HG02870 (cell line): ENCODE measurements around the gene ATXN2.
"Not testable (repeated sequence)": the region's sequence is repeated elsewhere in the genome, so short reads cannot be mapped to it uniquely, and the experiment has no call there.

Experiments used
- ATAC-seq: cut with Tn5 transposase; IDR thresholded peaks from one replicate; pipeline ENCODE4 v1.9.1; 2021; ENCODE audit warnings: mild to moderate bottlenecking, moderate library complexity; ENCODE audit not compliant: unreplicated experiment

Gene ATXN2

DNA sequence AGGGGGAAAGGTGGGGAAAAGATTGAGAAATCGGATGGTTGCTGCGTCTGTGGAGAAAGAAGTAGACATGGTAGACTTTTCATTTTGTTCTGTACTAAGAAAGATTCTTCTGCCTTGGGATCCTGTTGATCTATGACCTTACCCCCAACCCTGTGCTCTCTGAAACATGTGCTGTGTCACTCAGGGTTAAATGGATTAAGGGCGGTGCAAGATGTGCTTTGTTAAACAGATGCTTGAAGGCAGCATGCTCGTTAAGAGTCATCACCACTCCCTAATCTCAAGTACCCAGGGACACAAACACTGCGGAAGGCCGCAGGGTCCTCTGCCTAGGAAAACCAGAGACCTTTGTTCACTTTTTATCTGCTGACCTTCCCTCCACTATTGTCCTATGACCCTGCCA is 91.4 kb downstream of the ATXN2 start:
- ATAC-seq = not testable (repeated sequence)

DNA sequence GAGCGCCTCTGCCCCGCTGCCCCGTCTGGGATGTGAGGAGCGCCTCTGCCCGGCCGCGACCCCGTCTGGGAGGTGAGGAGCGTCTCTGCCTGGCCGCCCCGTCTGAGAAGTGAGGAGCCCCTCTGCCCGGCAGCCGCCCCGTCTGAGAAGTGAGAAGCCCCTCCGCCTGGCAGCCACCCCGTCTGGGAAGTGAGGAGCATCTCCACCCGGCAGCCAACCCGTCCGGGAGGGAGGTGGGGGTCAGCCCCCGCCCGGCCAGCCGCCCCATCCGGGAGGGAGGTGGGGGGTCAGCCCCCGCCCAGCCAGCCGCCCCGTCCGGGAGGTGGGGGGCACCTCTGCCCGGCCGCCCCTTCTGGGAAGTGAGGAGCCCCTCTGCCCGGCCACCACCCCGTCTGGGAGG is 91.9 kb downstream of the ATXN2 start:
- not testable (repeated sequence) for ATAC-seq

DNA sequence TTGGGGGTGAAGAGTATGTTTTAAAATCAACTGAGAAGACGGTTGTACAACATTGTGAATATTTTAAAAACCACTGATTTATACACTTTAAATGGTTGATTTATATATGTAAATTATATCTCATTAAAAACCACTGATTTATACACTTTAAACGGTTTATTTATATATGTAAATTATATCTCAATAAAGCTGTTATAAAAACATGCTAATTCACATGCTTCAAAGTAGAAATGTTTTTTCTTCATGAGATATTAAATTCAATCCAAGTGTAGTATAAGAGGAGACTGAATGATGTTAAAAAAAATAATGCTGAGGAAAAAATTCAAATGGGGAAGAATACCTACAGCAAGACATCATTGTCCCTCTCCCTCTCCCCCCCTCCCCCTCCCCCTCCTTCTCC is 92.9 kb downstream of the ATXN2 start:
- no peak for ATAC-seq

DNA sequence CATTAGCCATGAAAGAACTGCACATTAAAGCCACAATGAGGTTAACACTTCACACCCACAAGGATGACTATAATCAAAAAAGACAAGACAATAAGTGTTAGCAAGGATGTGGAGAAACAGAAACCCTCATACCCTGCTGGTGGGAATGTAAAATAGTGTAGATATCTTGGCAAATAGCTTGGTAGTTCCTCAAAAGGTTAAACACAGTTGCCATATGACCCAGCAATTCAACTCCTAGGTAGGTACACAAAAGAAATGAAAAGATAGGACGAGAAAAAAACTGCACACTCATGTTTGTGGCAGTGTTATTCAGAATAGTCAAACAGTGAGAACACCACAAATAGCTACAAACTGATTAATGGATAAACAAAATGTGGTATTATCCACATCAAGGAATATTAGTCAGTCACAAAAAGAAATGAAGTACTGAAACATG is 93.5 kb downstream of the ATXN2 start:
- no peak for ATAC-seq

DNA sequence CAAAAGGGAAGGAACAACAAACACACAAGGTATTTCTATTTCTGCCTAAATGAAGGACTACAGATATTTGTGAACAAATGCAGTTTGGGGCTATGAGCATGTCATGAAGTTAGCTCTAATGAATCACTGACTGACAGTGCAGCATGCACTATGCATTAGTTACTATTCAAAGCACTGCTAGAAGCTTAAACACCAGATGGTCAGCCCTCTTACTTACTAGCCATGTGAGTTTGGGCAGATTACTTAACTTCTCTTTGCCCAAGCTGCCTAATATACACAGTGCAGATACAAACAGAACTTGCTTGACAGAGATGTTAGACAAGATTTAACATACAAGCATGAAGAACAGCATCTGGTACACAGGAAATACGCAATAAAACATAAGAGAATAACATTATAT is 96.0 kb downstream of the ATXN2 start:
- ATAC-seq = no peak

DNA sequence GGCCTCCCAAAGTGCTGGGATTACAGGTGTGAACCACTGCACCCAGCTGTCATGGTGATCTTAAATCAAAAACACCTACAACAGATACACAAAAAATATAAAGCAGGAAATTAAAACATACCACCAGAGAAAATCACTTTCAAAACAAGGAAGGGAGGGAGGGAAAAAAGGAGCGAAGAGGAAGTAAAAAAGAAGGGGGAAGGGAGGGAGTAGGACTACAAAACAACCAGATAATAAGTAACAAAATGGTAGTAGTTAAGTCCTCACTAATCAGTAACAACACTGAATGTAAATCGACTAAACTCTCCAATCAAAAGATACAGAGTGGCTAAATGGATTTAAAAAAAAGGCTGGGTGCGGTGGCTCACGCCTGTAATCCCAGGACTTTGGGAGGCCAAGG is 104.4 kb downstream of the ATXN2 start:
- ATAC-seq = no peak

DNA sequence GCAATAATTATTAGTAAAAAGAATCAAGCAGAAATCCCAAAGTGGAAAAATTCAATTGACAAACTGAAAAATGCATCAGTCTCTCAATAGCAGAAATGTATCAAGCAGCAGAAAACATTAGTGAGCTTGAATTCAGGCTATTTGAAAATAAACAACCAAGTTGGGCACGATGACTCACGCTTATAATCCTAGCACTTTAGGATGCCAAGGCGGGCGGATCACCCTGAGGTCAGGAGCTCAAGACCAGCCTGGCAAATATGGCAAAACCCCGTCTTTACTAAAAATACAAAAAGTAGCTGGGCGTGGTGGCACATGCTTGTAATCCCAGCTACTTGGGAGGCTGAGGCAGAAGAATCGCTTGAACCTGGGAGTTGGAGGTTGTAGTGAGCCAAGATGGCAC is 106.1 kb downstream of the ATXN2 start:
- ATAC-seq = not testable (repeated sequence)

DNA sequence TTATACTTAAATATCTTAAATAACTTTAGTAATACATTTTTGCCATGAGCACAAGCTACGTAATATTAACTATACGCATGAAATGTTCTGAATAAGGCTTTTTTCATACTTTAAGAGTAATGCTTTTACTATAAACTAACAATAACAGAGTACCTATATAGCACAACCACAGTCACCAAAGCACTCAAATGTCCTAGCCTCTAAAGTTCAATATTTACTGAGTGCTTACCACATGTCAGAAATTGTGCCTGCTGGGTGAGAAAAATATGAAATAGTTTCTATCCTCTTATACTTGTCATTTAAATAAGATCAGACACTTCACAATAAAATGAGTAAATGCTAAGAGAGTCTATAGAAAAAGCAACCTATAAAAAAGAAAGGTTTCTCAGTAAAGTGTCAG is 110.3 kb downstream of the ATXN2 start:
- no peak for ATAC-seq

DNA sequence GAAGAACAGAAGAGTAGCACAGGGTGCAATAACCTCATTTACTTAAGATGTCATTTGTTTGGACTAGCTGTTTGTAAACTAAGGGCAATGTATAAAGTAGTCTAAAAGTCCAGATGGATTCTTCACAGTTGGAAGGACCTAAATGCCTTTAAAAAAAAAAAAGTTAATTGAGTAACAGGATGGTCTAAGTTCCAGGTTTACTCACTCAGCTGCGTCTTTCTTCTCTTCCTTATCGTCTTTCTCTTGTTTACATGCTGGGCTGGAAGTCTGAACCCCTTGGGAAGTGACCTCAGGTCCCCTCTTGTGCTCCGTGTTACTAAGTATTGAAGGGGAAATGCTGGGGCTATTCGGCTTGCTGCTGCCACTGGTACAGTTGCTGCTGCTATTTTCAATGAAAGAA is 110.8 kb downstream of the ATXN2 start:
- no peak for ATAC-seq

DNA sequence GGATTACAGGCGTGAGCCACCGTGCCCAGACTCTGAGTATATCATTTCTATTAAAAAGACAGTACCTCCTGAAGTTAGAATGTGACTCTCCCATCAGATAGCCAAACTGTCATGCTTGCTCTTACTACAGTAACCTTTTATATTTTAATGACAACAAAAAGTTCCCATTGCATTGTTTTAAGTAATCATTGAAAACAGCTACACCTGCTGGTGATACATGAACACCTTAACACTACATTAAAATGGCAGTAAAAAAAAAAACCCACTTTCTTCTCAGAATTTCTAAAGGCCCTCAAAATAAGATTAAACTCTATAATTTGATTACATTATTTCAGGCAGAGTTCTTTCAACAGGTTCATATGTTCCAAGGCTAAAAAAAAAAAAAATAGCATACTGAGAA is 116.7 kb downstream of the ATXN2 start:
- no peak for ATAC-seq

DNA sequence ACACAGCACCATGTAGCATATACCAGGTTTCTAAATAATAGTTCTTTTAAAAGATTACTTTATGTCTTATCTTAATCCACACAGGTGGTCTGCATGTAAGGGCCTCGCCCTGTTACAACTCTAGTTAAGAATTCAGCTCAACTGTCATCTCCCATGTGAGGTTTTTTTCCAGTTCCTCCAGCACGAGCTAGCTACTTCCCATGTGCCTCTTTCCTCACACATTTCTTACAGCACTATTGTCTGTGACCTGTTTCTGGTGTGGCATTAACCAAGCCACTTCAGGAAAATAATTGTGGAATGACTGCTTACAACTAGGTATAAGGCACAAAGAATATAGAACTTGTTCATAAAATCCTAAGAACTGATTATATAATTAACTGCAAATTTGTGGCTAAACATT is 127.9 kb downstream of the ATXN2 start:
- ATAC-seq = no peak

DNA sequence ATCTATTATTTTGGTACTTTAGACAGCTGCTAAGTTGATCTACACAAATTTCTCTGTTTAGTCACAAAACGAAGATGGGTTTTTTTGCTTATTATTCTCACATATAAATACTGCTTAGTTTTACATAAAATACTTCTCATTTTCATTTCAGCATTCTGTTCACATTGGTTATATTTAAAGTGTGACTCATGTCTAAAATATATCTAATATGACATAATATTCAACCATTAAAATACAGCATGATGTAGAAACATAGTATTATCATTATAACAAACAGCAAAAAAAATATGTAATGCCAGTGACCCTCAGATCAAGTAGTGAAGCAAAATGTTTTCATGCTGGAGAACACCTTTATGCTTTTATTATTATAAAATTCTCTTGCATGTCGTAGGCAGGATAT is 129.7 kb downstream of the ATXN2 start:
- no peak for ATAC-seq

DNA sequence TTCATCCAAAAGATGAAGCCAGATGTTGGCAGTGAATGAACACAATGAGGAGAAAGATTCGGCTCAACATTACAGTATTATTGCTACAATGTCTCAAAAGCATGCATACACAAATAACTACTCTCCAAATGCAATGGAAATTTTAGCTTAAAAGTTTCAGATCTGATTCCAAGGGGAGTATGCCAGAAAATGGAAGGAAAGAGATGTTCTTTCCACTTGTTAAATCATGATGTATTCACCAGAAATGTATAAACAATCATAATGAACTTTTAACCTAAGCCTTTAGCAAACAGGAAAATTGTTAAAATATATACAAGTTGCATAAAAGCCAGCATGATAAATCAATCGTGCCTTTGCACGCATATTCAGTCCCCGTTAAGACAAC is 131.3 kb downstream of the ATXN2 start:
- ATAC-seq = no peak

DNA sequence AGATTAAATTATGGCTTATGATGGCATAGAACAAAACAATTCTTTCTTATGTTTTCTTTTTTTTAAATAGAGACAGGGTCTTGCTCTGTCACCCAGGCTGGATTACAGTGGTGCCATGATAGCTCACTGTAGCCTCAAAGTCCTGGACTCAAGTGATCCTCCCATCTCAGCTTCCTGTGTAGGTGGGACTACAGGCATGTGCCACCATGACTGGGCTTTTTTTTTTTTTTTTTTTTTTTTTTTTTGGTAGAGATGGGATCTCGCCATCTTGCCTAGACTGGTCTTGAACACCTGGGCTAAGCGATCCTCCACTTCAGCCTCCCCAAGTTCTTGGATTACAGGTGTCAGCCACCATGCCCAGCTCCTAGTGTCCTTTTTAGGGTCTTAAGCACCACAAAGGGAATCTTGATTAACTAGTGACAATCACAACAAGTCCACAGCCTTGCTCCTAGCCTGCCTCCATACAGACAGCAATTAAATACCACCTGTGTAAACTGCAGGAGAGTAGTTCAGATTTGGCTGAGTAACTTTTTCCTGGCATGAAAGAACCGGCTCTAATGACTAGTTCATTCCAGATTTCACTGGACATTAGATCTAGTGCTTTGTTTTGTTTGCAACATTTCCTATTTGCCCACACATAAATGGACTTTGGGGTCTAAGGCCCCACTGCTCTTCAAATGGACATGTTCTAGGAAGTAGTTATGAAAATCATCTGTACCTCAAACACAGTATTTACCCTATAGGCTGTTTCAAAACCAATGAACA is 131.8 kb downstream of the ATXN2 start:
- no peak for ATAC-seq

DNA sequence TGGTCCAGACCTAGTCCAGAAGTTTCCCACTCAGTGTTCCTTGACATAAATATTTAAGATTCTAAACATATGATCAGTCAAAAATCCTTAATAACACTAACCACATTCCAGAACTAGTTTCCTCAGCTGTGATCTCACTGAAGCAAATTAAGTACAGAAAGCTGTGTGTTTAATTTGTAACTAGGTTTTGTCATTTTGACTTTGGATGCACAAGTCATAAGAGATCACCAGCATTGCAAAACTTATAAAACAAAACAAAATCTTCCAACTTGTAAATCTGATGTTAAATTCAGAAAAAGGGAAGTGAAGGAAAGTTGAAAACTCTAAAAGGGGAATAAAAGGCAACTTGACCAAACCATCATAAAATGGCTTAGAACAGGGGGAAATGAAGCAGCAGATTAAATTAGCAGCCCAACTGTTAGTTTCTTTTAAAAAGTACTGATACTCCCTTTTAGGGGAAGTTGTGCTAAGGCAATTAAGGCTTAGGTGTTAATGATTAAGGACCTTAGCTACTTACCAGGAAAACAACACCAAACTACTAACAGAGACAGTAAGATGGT is 136.8 kb downstream of the ATXN2 start:
- no peak for ATAC-seq

DNA sequence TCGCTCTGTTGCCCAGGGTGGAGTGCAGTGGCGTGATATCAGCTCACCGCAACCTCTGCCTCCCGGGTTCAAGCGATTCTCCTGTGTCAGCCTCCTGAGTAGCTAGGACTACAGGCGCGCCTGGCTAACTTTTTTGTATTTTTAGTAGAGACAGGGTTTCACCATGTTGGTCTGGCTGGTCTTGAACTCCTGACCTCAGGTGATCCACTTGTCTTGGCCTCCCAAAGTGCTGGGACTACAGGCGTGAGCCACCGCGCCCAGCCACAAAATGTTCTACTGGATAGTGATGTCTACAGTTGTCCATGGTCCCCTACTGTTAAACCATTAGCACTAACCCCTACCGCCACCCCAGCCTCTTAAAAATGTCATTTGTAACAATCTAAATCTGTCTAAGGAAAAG is 139.0 kb downstream of the ATXN2 start:
- ATAC-seq = not testable (repeated sequence)

DNA sequence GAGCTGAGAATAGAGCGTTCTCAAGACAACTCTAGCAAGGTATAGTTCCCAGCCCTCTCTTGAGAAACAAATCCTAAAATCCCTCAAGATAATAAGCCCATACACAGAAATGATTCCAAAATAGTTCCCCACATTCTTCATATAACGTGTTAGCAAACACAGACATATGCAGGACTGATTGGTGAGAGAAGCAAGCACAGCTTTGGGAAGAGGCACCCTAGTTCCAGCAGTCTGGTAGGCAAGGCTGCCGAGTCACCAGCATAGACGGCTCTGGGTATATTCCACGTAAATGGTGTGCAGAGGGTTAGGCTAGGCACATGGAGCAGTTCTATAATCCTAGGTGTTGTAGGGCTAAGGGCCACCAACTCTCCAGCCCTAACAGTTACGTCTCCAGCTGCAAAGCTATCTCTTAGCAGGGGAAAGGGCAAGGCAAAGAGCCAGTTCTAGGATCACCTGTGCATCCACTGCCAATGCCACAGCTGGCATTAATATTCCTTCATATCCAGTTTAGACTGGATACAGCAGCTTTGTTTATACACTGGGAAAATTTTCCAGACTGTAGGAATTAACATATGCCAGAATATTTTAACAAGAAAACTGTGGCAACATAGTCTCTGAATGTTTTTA is 140.5 kb downstream of the ATXN2 start:
- no peak for ATAC-seq

DNA sequence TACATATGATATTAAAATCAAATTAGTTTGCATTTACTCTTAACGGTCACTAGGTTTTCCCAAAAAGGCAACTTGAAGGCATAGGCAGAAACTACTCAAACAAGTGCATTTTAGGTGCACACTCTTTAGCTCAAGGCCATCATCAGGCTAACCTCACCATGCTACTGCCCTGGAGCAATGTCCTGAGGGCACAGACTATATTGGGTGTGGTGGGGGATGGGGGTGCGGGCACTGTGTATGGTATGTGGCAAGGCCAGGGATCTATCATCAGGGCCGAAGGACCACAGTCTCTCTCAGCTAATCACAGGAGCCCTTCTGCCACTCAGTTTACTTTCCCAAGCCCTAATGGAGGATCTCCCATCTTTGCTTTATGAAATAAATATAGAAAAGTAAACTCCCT is 141.5 kb downstream of the ATXN2 start:
- ATAC-seq = no peak

DNA sequence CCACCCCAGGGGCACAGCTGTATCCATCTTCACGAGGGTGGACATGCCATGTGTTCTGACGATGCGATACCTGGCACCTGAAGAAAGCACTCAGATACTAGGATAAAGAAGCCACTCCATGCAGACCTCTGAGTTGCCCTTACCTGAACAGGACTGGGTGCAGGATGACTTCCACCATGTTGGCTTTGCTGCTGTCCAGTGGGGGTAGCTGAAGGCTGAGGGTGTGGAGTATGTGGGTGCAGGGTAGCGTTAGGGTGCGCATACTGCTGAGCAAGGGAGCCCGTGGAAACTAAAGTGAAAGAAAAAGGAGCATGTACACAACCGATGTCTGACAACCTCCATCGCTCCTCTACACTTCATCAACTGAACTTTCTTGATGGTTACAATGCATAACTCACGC is 142.0 kb downstream of the ATXN2 start:
- ATAC-seq = no peak

DNA sequence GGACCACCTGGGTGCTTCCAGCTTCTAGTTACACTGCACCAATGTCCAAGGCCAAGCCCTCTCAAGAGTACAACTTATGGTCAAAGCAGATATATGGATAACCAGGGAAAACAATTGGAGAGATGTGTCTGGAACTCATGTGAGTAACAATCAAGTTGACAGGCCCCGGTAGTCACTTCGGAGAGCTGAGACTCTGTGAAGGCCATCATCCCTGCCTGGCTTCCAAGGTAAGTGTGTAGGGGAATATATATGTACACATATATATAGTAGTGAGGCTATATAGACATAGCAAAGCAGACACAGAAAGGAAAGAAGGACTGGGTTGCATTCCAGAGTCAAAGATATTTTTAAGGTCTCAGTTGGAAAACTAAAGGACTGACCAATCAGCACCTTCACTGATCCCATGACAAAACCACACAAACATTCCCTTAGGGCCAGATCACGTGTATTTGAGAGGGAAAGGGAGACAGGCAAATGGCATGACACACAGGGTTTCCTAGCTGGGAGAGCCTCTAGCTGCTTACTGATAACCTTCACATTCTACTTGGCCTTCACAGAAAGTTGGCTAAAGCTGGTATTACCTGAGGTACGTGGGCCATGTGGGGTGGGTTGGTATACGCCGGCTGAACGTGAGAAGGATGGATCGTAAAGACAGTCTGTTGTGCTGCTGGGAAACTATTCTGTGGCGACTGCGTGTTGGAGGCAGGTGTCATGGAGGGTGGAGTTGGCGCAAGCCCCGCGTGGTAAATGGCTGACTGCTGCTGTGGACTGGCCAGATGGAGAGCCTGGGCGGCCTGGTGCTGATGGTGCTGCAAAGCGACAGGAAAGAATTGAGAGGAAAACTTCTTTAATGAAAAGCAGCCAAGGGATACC is 143.4 kb downstream of the ATXN2 start:
- ATAC-seq = no peak

DNA sequence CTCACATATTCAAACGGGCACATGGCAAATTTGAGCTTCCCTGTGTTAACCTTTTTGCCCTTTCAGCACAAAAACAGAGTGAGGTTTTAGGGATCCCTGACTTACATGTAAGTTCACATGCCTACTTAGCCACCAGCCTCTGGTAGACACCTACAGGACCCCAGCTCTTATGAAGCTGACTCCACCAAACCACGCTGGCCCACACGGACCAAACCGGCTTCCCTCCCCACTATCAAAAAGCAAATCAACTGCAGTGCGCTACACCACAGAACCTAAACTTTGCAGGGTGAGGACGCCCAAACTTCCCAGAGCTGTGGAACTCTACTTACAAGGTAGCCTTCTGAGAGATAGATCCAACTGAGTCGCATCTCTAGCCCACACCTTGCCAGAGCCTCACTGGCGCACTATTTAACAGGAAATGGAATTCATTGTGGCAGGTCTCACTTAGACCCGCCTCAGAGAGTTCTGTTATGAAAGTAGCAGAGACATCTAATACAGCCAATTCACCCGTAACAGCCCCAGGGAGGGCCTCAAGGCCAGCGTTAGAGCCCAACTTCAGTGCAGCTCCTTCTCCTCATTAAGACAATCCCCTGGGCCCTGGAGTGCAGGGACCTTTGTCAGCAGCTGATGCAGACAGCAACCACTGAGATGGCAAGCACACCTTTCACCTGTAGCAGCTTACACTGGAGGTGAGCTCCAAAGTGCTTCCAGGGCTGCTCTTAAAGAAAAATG is 144.2 kb downstream of the ATXN2 start:
- no peak for ATAC-seq
